ENCODE results near the gene IFIT1.

IFIT1 gene

DNA sequence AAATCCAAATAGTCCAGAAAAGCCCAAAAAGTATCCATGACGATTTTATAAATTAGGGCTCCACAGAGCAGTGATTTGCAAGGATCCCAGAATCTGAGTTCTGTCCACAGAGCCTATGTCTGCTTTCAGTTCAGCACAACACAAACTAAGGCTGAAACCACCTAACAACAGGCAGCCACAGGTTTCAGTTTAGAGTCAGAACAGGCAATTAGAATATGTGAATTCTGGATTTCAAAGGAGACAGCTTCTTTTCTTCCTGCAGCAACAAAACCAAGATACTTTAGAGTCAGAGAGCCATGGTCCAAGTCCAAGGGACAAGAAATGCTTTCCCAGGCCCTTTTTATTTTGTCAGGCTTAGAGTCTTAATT, 41.0 kb upstream of the IFIT1 start:
- H3K36me3 ChIP-seq (ENCODE audit: insufficient read depth, low read length) = no peaks in the 10 kb centered on the region
- 71% methylated on average over 1 of the region's 1 CpG for WGBS
- no peaks in the 10 kb centered on the region for H3K9me3 ChIP-seq (ENCODE audit: insufficient read depth, low read depth, low read length)
- H3K27ac ChIP-seq (ENCODE audit: low read depth, low read length) = 0 out of 2 replicates have a peak overlapping the region, but pooled peaks have one; percentile 3
- H3K4me3 ChIP-seq (ENCODE audit: low read length) = no peak overlapping the region
- H3K27me3 ChIP-seq (ENCODE audit: insufficient read depth, low read length) = no peaks in the 10 kb centered on the region
- H3K9ac ChIP-seq (ENCODE audit: low read depth, low read length) = no peak overlapping the region
- peaks cover 40% of the 10 kb centered on the region for H3K4me1 ChIP-seq (ENCODE audit: insufficient read depth, low read length)

DNA sequence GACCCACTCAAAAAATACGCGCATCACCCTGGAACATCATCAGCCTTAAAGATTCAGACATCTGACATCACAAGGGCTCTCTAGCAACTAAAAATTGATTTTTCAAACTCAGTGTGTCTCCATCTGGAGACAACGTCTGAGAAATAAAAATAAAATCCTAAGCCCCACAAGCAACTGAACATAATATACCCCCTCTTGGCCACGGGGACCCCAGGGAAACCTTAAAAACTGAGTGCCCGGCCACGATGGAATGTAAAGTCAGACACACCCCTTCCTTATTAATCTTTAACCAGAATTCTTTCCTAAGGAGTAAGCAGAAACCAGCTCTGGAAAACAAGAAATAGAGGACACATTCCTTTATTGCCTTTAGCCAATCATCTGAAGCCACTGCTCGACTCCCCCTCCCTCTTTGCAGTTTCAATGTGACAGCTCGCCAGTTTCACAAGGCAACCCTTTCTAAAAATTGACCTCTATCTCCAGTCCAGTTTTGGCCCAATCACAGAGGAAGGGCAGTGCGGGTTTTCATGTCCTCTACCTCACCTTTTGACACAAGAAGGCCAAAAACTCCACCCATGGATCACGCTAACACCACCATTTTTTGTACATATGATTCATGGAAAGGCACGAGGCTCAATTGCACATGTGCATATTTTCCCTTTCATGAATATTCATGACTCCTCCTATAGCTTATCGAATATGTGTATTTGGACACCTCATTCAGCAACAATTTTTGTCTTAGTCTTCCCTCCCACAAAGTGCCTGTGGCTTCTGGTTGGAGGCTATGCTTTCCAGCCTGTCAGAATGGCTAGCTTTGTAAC, 40.4 kb upstream of the IFIT1 start:
- no peak overlapping the region for H3K4me3 ChIP-seq (ENCODE audit: low read length)
- peaks cover 39% of the 10 kb centered on the region for H3K4me1 ChIP-seq (ENCODE audit: insufficient read depth, low read length)
- H3K36me3 ChIP-seq (ENCODE audit: insufficient read depth, low read length) = no peaks in the 10 kb centered on the region
- H3K9ac ChIP-seq (ENCODE audit: low read depth, low read length) = no peak overlapping the region
- no peaks in the 10 kb centered on the region for H3K27me3 ChIP-seq (ENCODE audit: insufficient read depth, low read length)
- H3K27ac ChIP-seq (ENCODE audit: low read depth, low read length) = 0 out of 2 replicates have a peak overlapping the region, but pooled peaks have one; percentile 3
- WGBS = 83% methylated on average over 12 of the region's 12 CpGs
- no peaks in the 10 kb centered on the region for H3K9me3 ChIP-seq (ENCODE audit: insufficient read depth, low read depth, low read length)

DNA sequence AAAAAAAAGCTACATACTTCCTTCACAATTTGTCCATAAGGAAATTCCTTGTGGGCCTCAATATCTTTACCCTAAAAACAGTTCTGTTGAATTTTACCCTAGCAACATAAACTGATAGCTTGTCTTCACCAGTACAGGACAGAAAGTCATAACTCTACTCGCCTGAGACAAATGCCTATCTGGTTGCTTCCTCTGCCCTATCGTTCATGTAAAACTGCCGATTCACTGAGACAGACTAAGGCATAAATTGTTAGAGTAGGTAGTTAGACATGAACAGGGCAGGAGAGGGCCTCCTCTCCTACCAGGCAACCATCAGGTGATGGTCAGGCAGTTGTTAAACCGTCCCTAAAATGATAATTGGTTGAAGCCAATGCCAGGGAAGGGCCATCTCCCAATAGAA, 39.6 kb upstream of the IFIT1 start:
- Histone ChIP-seq H3K36me3 (ENCODE audit: insufficient read depth, low read length) (no peaks in the 10 kb centered on the region), H3K9ac (ENCODE audit: low read depth, low read length) (no peak overlapping the region), H3K27me3 (ENCODE audit: insufficient read depth, low read length) (no peaks in the 10 kb centered on the region), H3K9me3 (ENCODE audit: insufficient read depth, low read depth, low read length) (no peaks in the 10 kb centered on the region), H3K4me1 (ENCODE audit: insufficient read depth, low read length) (peaks cover 36% of the 10 kb centered on the region), H3K4me3 (ENCODE audit: low read length) (no peak overlapping the region), H3K27ac (ENCODE audit: low read depth, low read length) (no peak overlapping the region)
- 94% methylated on average over 4 of the region's 4 CpGs for WGBS

DNA sequence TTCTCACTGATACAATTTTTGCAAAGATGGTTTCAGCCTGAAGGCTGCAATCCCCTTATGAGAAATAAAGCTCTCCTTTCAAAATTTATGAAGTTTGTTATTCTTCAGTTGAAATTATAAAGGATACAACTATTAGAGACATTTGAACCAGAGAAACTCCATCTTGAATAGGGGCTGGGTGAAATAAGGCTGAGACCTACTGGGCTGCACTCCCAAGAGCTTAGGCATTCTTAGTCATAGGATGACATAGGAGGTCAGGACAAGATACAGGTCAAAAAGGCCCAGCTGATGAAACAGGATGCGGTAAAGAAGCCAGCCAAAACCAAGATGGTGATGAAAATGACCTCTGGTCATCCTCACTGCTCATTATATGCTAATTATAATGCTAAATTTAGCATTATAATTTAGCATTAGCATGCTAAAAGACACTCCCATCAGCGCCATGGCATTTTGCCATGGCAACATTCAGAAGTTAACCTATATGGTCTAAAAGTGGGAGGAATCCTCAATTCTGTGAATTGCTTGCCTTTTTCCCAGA, 37.0 kb upstream of the IFIT1 start:
- Histone ChIP-seq H3K9ac (ENCODE audit: low read depth, low read length) (no peak overlapping the region), H3K27me3 (ENCODE audit: insufficient read depth, low read length) (no peaks in the 10 kb centered on the region), H3K27ac (ENCODE audit: low read depth, low read length) (no peak overlapping the region), H3K9me3 (ENCODE audit: insufficient read depth, low read depth, low read length) (no peaks in the 10 kb centered on the region), H3K4me1 (ENCODE audit: insufficient read depth, low read length) (peaks cover 23% of the 10 kb centered on the region), H3K4me3 (ENCODE audit: low read length) (no peak overlapping the region), H3K36me3 (ENCODE audit: insufficient read depth, low read length) (no peaks in the 10 kb centered on the region)
- 100% methylated on average over 1 of the region's 2 CpGs for WGBS

DNA sequence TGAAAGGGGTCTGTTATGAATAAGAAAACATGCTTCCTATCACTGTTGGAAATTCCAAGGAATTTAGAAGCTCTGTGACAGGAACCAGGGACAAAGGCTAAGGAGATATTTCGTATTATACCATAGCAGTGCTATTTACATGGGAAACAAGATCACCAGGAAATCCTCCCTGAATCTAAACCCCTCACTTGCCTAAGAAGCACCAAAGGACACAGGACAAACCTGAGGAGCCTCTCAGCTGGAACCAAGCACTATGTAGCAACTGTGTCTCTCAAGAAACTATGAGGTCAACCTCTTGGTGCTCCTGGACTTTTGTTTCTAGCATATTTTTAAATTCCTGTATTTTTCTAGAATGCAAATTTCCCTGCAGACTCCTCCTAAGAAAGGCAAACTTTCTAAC, 35.3 kb upstream of the IFIT1 start:
- Histone ChIP-seq H3K4me3 (ENCODE audit: low read length) (no peak overlapping the region), H3K9me3 (ENCODE audit: insufficient read depth, low read depth, low read length) (no peaks in the 10 kb centered on the region), H3K9ac (ENCODE audit: low read depth, low read length) (no peak overlapping the region), H3K4me1 (ENCODE audit: insufficient read depth, low read length) (peaks cover 13% of the 10 kb centered on the region), H3K27me3 (ENCODE audit: insufficient read depth, low read length) (no peaks in the 10 kb centered on the region), H3K36me3 (ENCODE audit: insufficient read depth, low read length) (no peaks in the 10 kb centered on the region), H3K27ac (ENCODE audit: low read depth, low read length) (peak overlapping the region; percentile 43; the same call in 1 of the 2 replicates)
- WGBS = 80% methylated on average over 1 of the region's 1 CpG

GRCh38 chr10:89357975-89358374, 34.4 kb upstream of the IFIT1 start:
- no peaks in the 10 kb centered on the region for H3K27me3 ChIP-seq (ENCODE audit: insufficient read depth, low read length)
- no peaks in the 10 kb centered on the region for H3K36me3 ChIP-seq (ENCODE audit: insufficient read depth, low read length)
- H3K9me3 ChIP-seq (ENCODE audit: insufficient read depth, low read depth, low read length) = no peaks in the 10 kb centered on the region
- no peak overlapping the region for H3K27ac ChIP-seq (ENCODE audit: low read depth, low read length)
- H3K9ac ChIP-seq (ENCODE audit: low read depth, low read length) = no peak overlapping the region
- H3K4me3 ChIP-seq (ENCODE audit: low read length) = no peak overlapping the region
- H3K4me1 ChIP-seq (ENCODE audit: insufficient read depth, low read length) = peaks cover 10% of the 10 kb centered on the region; the same call in 1 of the 2 replicates
- WGBS = 92% methylated on average over 2 of the region's 2 CpGs

DNA sequence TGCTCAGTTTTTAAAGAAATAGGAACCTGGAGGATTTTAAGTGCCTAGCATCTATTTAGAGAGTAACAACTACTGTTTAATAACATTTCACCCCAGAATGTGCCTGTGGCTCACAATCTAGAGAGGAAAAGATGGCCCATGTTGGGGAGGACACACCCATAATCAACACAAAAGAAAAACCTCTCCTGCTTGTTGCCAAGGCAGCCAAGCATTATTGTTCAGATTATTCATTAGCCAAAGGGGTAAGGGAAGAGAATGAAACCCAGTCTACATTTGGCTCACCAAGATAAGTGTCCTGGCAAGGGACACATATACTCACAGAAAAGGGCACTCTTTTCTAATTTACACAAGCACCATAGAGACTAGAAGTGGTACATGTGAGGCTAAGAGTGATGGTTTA, 32.3 kb upstream of the IFIT1 start:
- Histone ChIP-seq H3K9me3 (ENCODE audit: insufficient read depth, low read depth, low read length) (no peaks in the 10 kb centered on the region), H3K4me3 (ENCODE audit: low read length) (no peak overlapping the region), H3K27me3 (ENCODE audit: insufficient read depth, low read length) (no peaks in the 10 kb centered on the region), H3K36me3 (ENCODE audit: insufficient read depth, low read length) (no peaks in the 10 kb centered on the region), H3K4me1 (ENCODE audit: insufficient read depth, low read length) (peaks cover 10% of the 10 kb centered on the region; the same call in 1 of the 2 replicates), H3K27ac (ENCODE audit: low read depth, low read length) (no peak overlapping the region), H3K9ac (ENCODE audit: low read depth, low read length) (no peak overlapping the region)

- H3K27me3 ChIP-seq (ENCODE audit: insufficient read depth, low read length) = no peaks in the 10 kb centered on the region
- H3K27ac ChIP-seq (ENCODE audit: low read depth, low read length) = no peak overlapping the region
Measured at GRCh38 chr10:89362929-89363328, 29.5 kb upstream of the IFIT1 start.

GRCh38 chr10:89363729-89364442, 28.5 kb upstream of the IFIT1 start:
- Histone ChIP-seq H3K27ac (ENCODE audit: low read depth, low read length) (no peak overlapping the region), H3K4me3 (ENCODE audit: low read length) (no peak overlapping the region), H3K36me3 (ENCODE audit: insufficient read depth, low read length) (no peaks in the 10 kb centered on the region), H3K27me3 (ENCODE audit: insufficient read depth, low read length) (no peaks in the 10 kb centered on the region), H3K4me1 (ENCODE audit: insufficient read depth, low read length) (no peaks in the 10 kb centered on the region), H3K9ac (ENCODE audit: low read depth, low read length) (no peak overlapping the region), H3K9me3 (ENCODE audit: insufficient read depth, low read depth, low read length) (no peaks in the 10 kb centered on the region)
- WGBS = 97% methylated on average over 5 of the region's 6 CpGs

More at GRCh38 chr10:89362929-89363328, 29.5 kb upstream of the IFIT1 start:
- H3K4me3 ChIP-seq (ENCODE audit: low read length) = no peak overlapping the region
- no peaks in the 10 kb centered on the region for H3K4me1 ChIP-seq (ENCODE audit: insufficient read depth, low read length)
- no peak overlapping the region for H3K9ac ChIP-seq (ENCODE audit: low read depth, low read length)
- no peaks in the 10 kb centered on the region for H3K9me3 ChIP-seq (ENCODE audit: insufficient read depth, low read depth, low read length)
- H3K36me3 ChIP-seq (ENCODE audit: insufficient read depth, low read length) = no peaks in the 10 kb centered on the region

- H3K27me3 ChIP-seq (ENCODE audit: insufficient read depth, low read length) = no peaks in the 10 kb centered on the region
- H3K9me3 ChIP-seq (ENCODE audit: insufficient read depth, low read depth, low read length) = no peaks in the 10 kb centered on the region
- peaks cover 4% of the 10 kb centered on the region; the same call in 1 of the 2 replicates for H3K4me1 ChIP-seq (ENCODE audit: insufficient read depth, low read length)
- H3K27ac ChIP-seq (ENCODE audit: low read depth, low read length) = no peak overlapping the region
- H3K9ac ChIP-seq (ENCODE audit: low read depth, low read length) = no peak overlapping the region
- H3K36me3 ChIP-seq (ENCODE audit: insufficient read depth, low read length) = no peaks in the 10 kb centered on the region
- no CpG with 5 or more reads among the region's 1 CpG for WGBS
- H3K4me3 ChIP-seq (ENCODE audit: low read length) = no peak overlapping the region
Measured at GRCh38 chr10:89364531-89364930, 27.9 kb upstream of the IFIT1 start.

DNA sequence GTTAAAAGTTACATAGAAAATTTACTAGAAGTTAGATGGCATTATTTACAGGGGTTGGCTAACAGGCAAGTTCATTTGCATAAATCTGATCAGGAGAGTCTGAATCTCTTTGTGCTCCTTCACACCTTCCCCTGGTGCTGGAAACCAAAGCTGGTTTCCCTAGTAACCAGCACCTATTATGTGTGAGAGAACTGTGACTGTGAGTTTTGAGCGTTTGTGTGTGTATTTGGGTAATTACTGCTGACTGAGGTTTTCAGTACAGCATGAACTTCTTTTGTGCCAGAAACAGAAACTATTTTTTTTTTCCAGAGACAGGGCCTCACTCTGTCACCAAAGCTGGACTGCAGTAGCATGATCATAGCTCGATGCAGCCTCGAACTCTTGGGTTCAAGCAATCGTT, 24.9 kb upstream of the IFIT1 start:
- peaks cover 4% of the 10 kb centered on the region; the same call in 1 of the 2 replicates for H3K4me1 ChIP-seq (ENCODE audit: insufficient read depth, low read length)
- no peak overlapping the region for H3K27ac ChIP-seq (ENCODE audit: low read depth, low read length)
- WGBS = 85% methylated on average over 4 of the region's 4 CpGs
- no peaks in the 10 kb centered on the region for H3K36me3 ChIP-seq (ENCODE audit: insufficient read depth, low read length)
- H3K27me3 ChIP-seq (ENCODE audit: insufficient read depth, low read length) = no peaks in the 10 kb centered on the region
- H3K9ac ChIP-seq (ENCODE audit: low read depth, low read length) = no peak overlapping the region
- no peak overlapping the region for H3K4me3 ChIP-seq (ENCODE audit: low read length)
- H3K9me3 ChIP-seq (ENCODE audit: insufficient read depth, low read depth, low read length) = no peaks in the 10 kb centered on the region
